Lower lobe of right lung (tissue), 2 donors: Measurements from ENCODE around the gene FAM180A. TPM values are rescaled to one million over a fixed set of nuclear protein-coding genes. Genes with fewer than 3 reads are reported as not detected.
"Not testable (repeated sequence)": the region's sequence is repeated elsewhere in the genome, so short reads cannot be mapped to it uniquely, and the experiment has no call there.

Source experiments
- ATAC-seq, 2 donors: fragments of 200-7000 bp; cut with Tn5 transposase; one replicate each; pipeline ENCODE4 v1.9.1; 2020 to 2022; ENCODE audit warnings: mild to moderate bottlenecking in 2 of 2, moderate library complexity in 2 of 2
- DNase-seq: peaks from one replicate; pipeline ENCODE4 v3.0.0-alpha.2; 2020
- H3K27ac ChIP-seq: fragments of 200-600 bp; one replicate; pipeline ENCODE4 v1.8.0; 2022
- H3K27me3 ChIP-seq: fragments of 200-600 bp; one replicate; pipeline ENCODE4 v1.8.0; 2022; ENCODE audit warnings: low read depth
- H3K36me3 ChIP-seq: fragments of 200-600 bp; one replicate; pipeline ENCODE4 v1.8.0; 2022; ENCODE audit warnings: mild to moderate bottlenecking
- H3K4me1 ChIP-seq: fragments of 200-600 bp; one replicate; pipeline ENCODE4 v1.8.0; 2022
- H3K4me3 ChIP-seq: fragments of 200-600 bp; one replicate; pipeline ENCODE4 v1.8.0; 2022; ENCODE audit warnings: mild to moderate bottlenecking
- H3K9me3 ChIP-seq: fragments of 200-600 bp; one replicate; pipeline ENCODE4 v1.8.0; 2022
- intact Hi-C: fragments of 100-400 bp; cut with DNase I; formaldehyde crosslinking; loops from one replicate; pipeline ENCODE4 v1.11.0; 2022
- total RNA-seq: library from RNA; stranded (reverse); fragmentation: NEBNext Ultra II Directional; extraction: Animal tissue kit (Norgen Biotek cat#: 25700); gene quantifications from one replicate; pipeline ENCODE4 v1.2.1, GENCODE V29; 2021
- TF ChIP-seq, protein P1 (sequence below): fragments of 200-600 bp; IDR thresholded peaks from one replicate; pipeline ENCODE4 v1.8.0; 2022; ENCODE audit warnings: antibody characterized with exemption, mild to moderate bottlenecking
- donor health status: DM: no; HTN: yes; CAD: no; lungs with severe emphysema.

The FAM180A gene
- total RNA-seq, 1 donor from 2014 or later, result 3.0 TPM

DNA sequence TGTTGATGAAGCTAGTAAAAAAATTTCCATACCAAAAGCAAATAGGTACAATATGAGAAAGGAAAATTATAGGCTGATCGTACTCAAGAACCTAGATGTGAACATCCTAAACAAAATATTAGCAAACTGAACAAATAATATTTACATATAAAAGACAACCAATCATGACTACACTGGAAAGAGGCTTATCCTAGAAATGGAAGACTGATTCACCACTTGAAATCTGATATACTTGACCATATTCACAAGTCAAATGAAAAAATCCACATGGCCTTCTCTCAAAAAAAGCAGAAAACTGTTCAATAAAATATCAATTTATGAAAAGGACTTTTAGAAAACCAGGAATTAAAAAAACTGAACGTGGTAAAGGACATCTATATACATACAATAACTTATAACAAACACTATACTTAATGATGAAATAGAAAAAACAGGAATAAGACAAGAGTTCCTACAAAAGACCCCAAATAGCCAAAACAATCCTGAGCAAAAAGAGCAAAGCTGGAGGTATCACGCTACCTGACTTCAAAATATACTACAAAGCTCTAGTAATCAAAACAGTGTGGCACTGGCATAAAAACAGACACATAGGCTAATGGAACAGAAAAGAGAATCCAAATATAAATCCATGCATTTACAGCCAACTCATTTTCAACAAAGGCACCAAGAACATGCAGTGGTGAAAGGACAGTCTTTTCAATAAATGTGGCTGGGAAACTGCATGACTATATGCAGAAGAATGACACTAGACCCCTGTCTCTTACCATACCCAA, 29.2 kb upstream of the FAM180A start:
- DNase-seq, result no peak
- no peak overlapping the region for H3K4me3 ChIP-seq
- no peaks in the 10 kb centered on the region for H3K36me3 ChIP-seq
- no peaks in the 10 kb centered on the region for H3K27me3 ChIP-seq
- intact Hi-C loops, result no loop called here
- no peak for ATAC-seq
- peaks cover 4% of the 10 kb centered on the region for H3K9me3 ChIP-seq
- TF ChIP-seq, protein P1, sequence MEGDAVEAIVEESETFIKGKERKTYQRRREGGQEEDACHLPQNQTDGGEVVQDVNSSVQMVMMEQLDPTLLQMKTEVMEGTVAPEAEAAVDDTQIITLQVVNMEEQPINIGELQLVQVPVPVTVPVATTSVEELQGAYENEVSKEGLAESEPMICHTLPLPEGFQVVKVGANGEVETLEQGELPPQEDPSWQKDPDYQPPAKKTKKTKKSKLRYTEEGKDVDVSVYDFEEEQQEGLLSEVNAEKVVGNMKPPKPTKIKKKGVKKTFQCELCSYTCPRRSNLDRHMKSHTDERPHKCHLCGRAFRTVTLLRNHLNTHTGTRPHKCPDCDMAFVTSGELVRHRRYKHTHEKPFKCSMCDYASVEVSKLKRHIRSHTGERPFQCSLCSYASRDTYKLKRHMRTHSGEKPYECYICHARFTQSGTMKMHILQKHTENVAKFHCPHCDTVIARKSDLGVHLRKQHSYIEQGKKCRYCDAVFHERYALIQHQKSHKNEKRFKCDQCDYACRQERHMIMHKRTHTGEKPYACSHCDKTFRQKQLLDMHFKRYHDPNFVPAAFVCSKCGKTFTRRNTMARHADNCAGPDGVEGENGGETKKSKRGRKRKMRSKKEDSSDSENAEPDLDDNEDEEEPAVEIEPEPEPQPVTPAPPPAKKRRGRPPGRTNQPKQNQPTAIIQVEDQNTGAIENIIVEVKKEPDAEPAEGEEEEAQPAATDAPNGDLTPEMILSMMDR, result no peak
- no peak overlapping the region for H3K27ac ChIP-seq
- H3K4me1 ChIP-seq, result peaks cover 15% of the 10 kb centered on the region

DNA sequence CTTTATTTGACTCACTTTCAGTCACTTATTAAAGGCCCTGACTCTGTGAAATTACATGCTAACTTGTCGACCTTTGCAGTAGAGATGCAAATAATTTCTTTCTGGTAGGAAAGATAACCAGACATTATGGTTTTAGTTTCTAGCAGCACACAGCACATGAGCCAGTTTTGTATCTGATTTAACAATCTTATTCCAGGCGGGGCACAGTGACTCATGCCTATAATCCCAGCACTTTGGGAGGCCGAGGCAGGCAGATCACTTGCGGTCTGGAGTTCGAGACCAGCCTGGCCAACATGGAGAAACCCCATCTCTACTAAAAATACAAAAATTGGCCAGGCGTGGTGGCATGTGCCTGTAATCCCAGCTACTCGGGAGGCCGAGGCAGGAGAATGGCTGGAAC, 27.3 kb upstream of the FAM180A start:
- H3K4me3 ChIP-seq, H3K27me3 ChIP-seq, ATAC-seq, H3K36me3 ChIP-seq, H3K9me3 ChIP-seq, DNase-seq, H3K27ac ChIP-seq, intact Hi-C loops: not testable (repeated sequence)
- peaks cover 23% of the 10 kb centered on the region for H3K4me1 ChIP-seq

DNA sequence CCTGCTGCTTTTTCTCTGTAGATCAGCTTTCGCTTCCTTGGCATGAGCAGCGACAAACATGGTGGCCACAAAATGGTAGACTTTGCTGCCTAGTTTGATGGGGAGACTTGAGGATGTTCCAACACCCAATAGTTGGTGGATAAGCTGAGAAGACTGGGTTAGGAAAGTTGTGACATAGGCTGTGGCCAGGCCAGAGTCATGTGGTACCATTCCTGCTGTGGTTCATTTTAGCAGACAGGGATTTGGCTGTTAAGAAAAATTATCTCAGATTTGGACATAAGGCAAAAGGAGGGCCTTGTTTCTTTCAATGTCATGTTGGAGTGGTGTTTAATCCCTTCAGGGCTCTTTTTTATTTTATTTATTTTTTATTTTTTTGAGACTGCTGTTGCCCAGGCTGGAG, 26.6 kb upstream of the FAM180A start:
- Histone ChIP-seq H3K9me3 (peaks cover 4% of the 10 kb centered on the region), H3K27ac (no peak overlapping the region), H3K36me3 (no peaks in the 10 kb centered on the region), H3K27me3 (no peaks in the 10 kb centered on the region), H3K4me3 (no peak overlapping the region), H3K4me1 (peaks cover 23% of the 10 kb centered on the region)
- no peak for DNase-seq
- ATAC-seq, result no peak
- intact Hi-C loops, result no loop called here
- TF ChIP-seq, protein P1, result no peak

GRCh38 chr7:135774284-135774683, 25.7 kb upstream of the FAM180A start:
- TF ChIP-seq, protein P1, result no peak
- intact Hi-C loops, result no loop called here
- DNase-seq (no peak), ATAC-seq (peak; percentile 86 to 90)
- Histone ChIP-seq H3K27me3 (no peaks in the 10 kb centered on the region), H3K4me3 (no peak overlapping the region), H3K4me1 (peaks cover 23% of the 10 kb centered on the region), H3K27ac (peak overlapping the region; percentile 41), H3K9me3 (peaks cover 4% of the 10 kb centered on the region), H3K36me3 (no peaks in the 10 kb centered on the region)

- DNase-seq (no peak), ATAC-seq (peak; percentile 39 to 56)
- Histone ChIP-seq H3K27ac (peak overlapping the region; percentile 41), H3K9me3 (peaks cover 2% of the 10 kb centered on the region), H3K4me3 (no peak overlapping the region), H3K27me3 (no peaks in the 10 kb centered on the region), H3K4me1 (peaks cover 24% of the 10 kb centered on the region), H3K36me3 (no peaks in the 10 kb centered on the region)
- intact Hi-C loops, result no loop called here
- TF ChIP-seq, protein P1, result no peak
Observed at GRCh38 chr7:135773464-135773863, 24.9 kb upstream of the FAM180A start.

DNA sequence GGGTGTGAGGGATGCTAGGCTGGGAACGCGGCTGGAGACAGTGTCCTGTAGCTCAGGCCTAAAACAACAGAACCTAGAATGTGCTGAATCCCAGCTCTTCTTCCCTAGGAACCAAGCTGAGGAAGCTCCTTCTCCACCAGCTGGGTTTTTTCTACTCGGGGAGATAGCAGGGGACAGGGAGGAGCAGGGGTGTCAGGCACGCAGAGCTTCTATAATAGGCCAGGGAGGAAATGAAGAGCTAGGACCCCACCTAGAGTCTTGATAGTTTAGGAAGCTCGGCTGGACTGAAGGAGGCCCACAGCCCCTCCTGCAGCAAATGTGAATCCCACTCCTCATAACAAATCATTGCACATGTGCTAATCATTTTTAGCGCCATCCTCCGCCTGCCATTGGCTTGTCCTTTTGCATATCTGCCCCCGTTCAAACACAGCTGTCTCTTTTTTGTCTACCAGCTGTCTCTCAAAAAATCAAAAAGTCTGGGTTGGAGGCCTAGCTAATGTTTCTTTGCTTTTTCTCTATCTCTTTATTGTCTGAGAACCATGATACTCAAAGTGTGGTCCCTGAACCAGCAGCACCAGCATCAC, 24.1 kb upstream of the FAM180A start:
- intact Hi-C loops, result no loop called here

More for the DNA sequence above, 24.1 kb upstream of the FAM180A start:
- no peaks in the 10 kb centered on the region for H3K27me3 ChIP-seq
- no peaks in the 10 kb centered on the region for H3K9me3 ChIP-seq
- peaks cover 30% of the 10 kb centered on the region for H3K4me1 ChIP-seq
- peak overlapping the region; percentile 46 for H3K27ac ChIP-seq
- no peaks in the 10 kb centered on the region for H3K36me3 ChIP-seq
- DNase-seq (no peak), ATAC-seq (no peak)
- TF ChIP-seq, protein P1, result no peak
- no peak overlapping the region for H3K4me3 ChIP-seq
